Gastroesophageal sphincter (tissue), 4 donors: ENCODE data around the gene SLCO3A1. TPM values are rescaled to one million over a fixed set of nuclear protein-coding genes. Genes with fewer than 3 reads are reported as not detected.

ENCODE experiments used
- ATAC-seq: fragments of 150-250 bp; one replicate; pipeline ENCODE4 v1.9.1; 2016; ENCODE audit warnings: mild to moderate bottlenecking, moderate library complexity
- H3K27ac ChIP-seq, 4 donors: fragments of 200-600 bp; sonication (generic) in 3 of 4; 1 replicate in 3 of 4; 2 replicates in 1 of 4; pipeline ENCODE4 v1.5.1; 2016 to 2019
- H3K27me3 ChIP-seq: fragments of 200-600 bp; sonication (generic); one replicate; pipeline ENCODE4 v1.5.1; 2019
- H3K36me3 ChIP-seq, 2 donors: fragments of 200-600 bp; sonication (generic); one replicate each; pipeline ENCODE4 v1.5.1; 2019; ENCODE audit warnings: control low read depth in 1 of 2
- H3K4me1 ChIP-seq, 3 donors: fragments of 200-600 bp; sonication (generic); 1 replicate in 2 of 3; 2 replicates in 1 of 3; pipeline ENCODE4 v1.5.1; 2016 to 2019; ENCODE audit warnings: control low read depth in 2 of 3
- H3K4me3 ChIP-seq, 2 donors: fragments of 200-600 bp; sonication (generic); one replicate each; pipeline ENCODE4 v1.5.1; 2019; ENCODE audit warnings: mild to moderate bottlenecking in 1 of 2, moderate library complexity in 1 of 2
- H3K9me3 ChIP-seq, 3 donors: fragments of 200-600 bp; sonication (generic); one replicate each; pipeline ENCODE4 v1.5.1; 2017 to 2019; ENCODE audit warnings: control low read depth in 2 of 3
- EP300 ChIP-seq: sonication (generic); formaldehyde crosslinking; IDR thresholded peaks from one replicate; pipeline ENCODE4 v1.6.1; 2017; ENCODE audit warnings: antibody characterized with exemption, mild to moderate bottlenecking
- POLR2A ChIP-seq, 2 donors: fragments of 450-650 bp; IDR thresholded peaks; one replicate each; pipeline ENCODE4 v1.6.1; 2017; ENCODE audit warnings: antibody characterized with exemption in 2 of 2, mild to moderate bottlenecking in 2 of 2, moderate library complexity in 1 of 2
- POLR2AphosphoS5 ChIP-seq: sonication (generic); formaldehyde crosslinking; IDR thresholded peaks from one replicate; pipeline ENCODE4 v1.6.1; 2017; ENCODE audit warnings: antibody characterized with exemption
- WGBS, 2 donors: methylation state at CpG; one replicate each; pipeline ENCODE4 v1.1.5; 2018; ENCODE audit warnings: low coverage in 1 of 2; 5-methylcytosine and 5-hydroxymethylcytosine counted together
- total RNA-seq, 4 donors: library from RNA; depleted of rRNA; stranded (reverse); fragments of >200 nt; gene quantifications; one replicate each; pipeline ENCODE4 v1.1.0, GENCODE V29; 2016
- TF ChIP-seq, protein P1 (sequence below), 4 experiments: fragments of 200-600 bp in 2 of 4; fragments of 450-650 bp in 2 of 4; sonication (generic) in 1 of 4; IDR thresholded peaks; one replicate each; pipeline ENCODE4 v1.5.1; 2017 to 2019; ENCODE audit warnings: antibody characterized with exemption in 4 of 4, mild to moderate bottlenecking in 2 of 4, moderate library complexity in 2 of 4

Gene SLCO3A1
- total RNA-seq, 4 donors from 2014 or later: 10.1 to 14.4 (median 12.1) TPM

GRCh38 chr15:91866971-91867372 lies 13.5 kb downstream of the SLCO3A1 start:
- Histone ChIP-seq H3K27me3 (no peaks in the 10 kb centered on the region), H3K4me3 (no peak overlapping the region), H3K4me1 (peaks cover 9 to 76% (median 48%) of the 10 kb centered on the region in 3 donors), H3K36me3 (no peaks in the 10 kb centered on the region), H3K9me3 (no peaks in the 10 kb centered on the region), H3K27ac (peak overlapping the region; percentile 21 to 93 (median 85))
- 22 to 23% methylated on average over 3 to 7 of the region's 8 CpGs for WGBS, 2 donors
- TF ChIP-seq POLR2AphosphoS5 (no peak), POLR2A (IDR thresholded peaks at IDR 0.05) (no peak), EP300 (no peak)
- TF ChIP-seq, protein P1, sequence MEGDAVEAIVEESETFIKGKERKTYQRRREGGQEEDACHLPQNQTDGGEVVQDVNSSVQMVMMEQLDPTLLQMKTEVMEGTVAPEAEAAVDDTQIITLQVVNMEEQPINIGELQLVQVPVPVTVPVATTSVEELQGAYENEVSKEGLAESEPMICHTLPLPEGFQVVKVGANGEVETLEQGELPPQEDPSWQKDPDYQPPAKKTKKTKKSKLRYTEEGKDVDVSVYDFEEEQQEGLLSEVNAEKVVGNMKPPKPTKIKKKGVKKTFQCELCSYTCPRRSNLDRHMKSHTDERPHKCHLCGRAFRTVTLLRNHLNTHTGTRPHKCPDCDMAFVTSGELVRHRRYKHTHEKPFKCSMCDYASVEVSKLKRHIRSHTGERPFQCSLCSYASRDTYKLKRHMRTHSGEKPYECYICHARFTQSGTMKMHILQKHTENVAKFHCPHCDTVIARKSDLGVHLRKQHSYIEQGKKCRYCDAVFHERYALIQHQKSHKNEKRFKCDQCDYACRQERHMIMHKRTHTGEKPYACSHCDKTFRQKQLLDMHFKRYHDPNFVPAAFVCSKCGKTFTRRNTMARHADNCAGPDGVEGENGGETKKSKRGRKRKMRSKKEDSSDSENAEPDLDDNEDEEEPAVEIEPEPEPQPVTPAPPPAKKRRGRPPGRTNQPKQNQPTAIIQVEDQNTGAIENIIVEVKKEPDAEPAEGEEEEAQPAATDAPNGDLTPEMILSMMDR (IDR thresholded peaks at IDR 0.05): no peak
- peak; percentile 46 for ATAC-seq

GRCh38 chr15:91867581-91868026 lies 14.1 kb downstream of the SLCO3A1 start:
- Histone ChIP-seq H3K4me1 (peaks cover 9 to 70% (median 48%) of the 10 kb centered on the region in 3 donors), H3K27ac (peak overlapping the region; percentile 47 to 93 (median 85)), H3K4me3 (no peak overlapping the region), H3K9me3 (no peaks in the 10 kb centered on the region), H3K27me3 (no peaks in the 10 kb centered on the region), H3K36me3 (no peaks in the 10 kb centered on the region)
- 47% methylated on average over 5 of the region's 8 CpGs; no CpG with 5 or more reads in 1 of the 2 donors for WGBS, 2 donors
- peak; percentile 86 for ATAC-seq
- peak; percentile 57 for TF ChIP-seq POLR2AphosphoS5
- TF ChIP-seq, protein P1 (IDR thresholded peaks at IDR 0.05): no peak

DNA sequence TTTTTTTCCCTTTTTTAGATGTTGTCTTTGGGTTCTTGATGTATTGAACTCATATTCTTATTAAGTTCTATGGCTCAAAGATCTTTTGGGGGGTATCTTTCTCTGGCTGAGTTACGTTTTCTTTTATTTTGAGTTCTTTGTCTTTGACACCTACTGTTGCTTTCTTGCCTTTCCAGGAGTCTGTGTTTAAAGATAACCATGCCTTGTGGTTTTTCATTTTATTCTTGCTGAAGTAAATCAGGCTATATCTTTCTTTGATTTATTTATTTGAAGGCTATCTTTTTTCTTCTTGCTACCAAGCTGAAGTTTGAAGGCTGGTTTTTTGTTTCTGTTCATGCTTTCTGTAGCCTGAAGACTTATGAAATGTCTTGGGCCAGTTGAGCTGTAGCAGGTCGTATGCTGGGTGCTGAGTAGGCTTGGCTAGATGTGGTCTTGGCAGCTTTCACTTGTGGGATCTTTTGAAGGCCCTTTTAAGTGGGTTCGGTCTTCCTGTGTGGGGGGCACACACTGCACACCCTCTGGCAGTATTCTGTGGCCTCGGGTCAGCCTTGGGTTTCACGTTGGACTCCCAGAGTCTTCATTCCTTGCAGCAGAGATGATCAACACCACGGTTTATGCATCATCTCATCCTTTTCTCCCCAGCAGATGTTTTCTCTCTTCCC lies 17.5 kb downstream of the SLCO3A1 start:
- TF ChIP-seq POLR2AphosphoS5 (no peak), POLR2A (IDR thresholded peaks at IDR 0.05) (no peak), EP300 (no peak)
- TF ChIP-seq, protein P1 (IDR thresholded peaks at IDR 0.05): no peak

GRCh38 chr15:91871837-91872236 lies 18.3 kb downstream of the SLCO3A1 start:
- no peak for TF ChIP-seq POLR2AphosphoS5
- 93 to 95% methylated on average over 5 of the region's 5 CpGs for WGBS, 2 donors
- Histone ChIP-seq H3K9me3 (no peaks in the 10 kb centered on the region), H3K36me3 (no peaks in the 10 kb centered on the region), H3K27ac (no peak overlapping the region), H3K27me3 (no peaks in the 10 kb centered on the region), H3K4me1 (peaks cover 2 to 30% (median 15%) of the 10 kb centered on the region in 3 donors), H3K4me3 (no peak overlapping the region)
- no peak for ATAC-seq

More for the DNA sequence above, 17.5 kb downstream of the SLCO3A1 start:
- Histone ChIP-seq H3K4me3 (no peak overlapping the region), H3K9me3 (no peaks in the 10 kb centered on the region), H3K36me3 (no peaks in the 10 kb centered on the region), H3K4me1 (peaks cover 5 to 38% (median 23%) of the 10 kb centered on the region in 3 donors), H3K27ac (no peak overlapping the region), H3K27me3 (no peaks in the 10 kb centered on the region)
- WGBS, 2 donors: 79 to 88% methylated on average over 5 to 6 of the region's 6 CpGs
- no peak for ATAC-seq

GRCh38 chr15:91872356-91873137 lies 19.0 kb downstream of the SLCO3A1 start:
- 100% methylated on average over 2 to 13 of the region's 15 CpGs for WGBS, 2 donors
- H3K4me1 ChIP-seq: peaks cover 2 to 22% (median 9%) of the 10 kb centered on the region in 3 donors
- H3K27ac ChIP-seq: no peak overlapping the region

More at GRCh38 chr15:91872356-91873137, 19.0 kb downstream of the SLCO3A1 start:
- Histone ChIP-seq H3K9me3 (no peaks in the 10 kb centered on the region), H3K27me3 (no peaks in the 10 kb centered on the region), H3K4me3 (no peak overlapping the region), H3K36me3 (no peaks in the 10 kb centered on the region)
- ATAC-seq: no peak
- no peak for TF ChIP-seq EP300
- TF ChIP-seq, protein P1 (IDR thresholded peaks at IDR 0.05): no peak
- TF ChIP-seq POLR2A (IDR thresholded peaks at IDR 0.05): no peak
